Right lobe of liver (tissue), 4 donors: Measurements from ENCODE around the gene ZBTB18.

Source experiments
- CTCF ChIP-seq, 4 donors: fragments of 200-600 bp in 3 of 4; fragments of 450-650 bp in 1 of 4; IDR thresholded peaks; one replicate each; pipeline versions ENCODE4 v1.5.1 to v1.8.0; 2016 to 2022; ENCODE audit warnings: antibody characterized with exemption in 4 of 4, mild to moderate bottlenecking in 2 of 4
- POLR2A ChIP-seq: fragments of 450-650 bp; IDR thresholded peaks from one replicate; pipeline ENCODE4 v1.6.1; 2017; ENCODE audit warnings: antibody characterized with exemption, mild to moderate bottlenecking
- donor health status: DM: no; HTN: no; CAD: no.
- donor health status: DM: no; HTN: no; CAD: no.
- donor health status: DM: no; HTN: yes; CAD: no.

GRCh38 chr1:244096066-244096610 is 45.1 kb downstream of the ZBTB18 start:
- TF ChIP-seq CTCF (IDR thresholded peaks at IDR 0.05) (no peak), POLR2A (no peak)
